ENCODE measurements around the gene APBA2. TPM values are rescaled to one million over a fixed set of nuclear protein-coding genes. Genes with fewer than 3 reads are reported as not detected.

Gene APBA2
- polyA plus RNA-seq, 2 of the 4 experiments (the other 2 are of a cell fraction) = 11.4 to 12.6 TPM

- Histone ChIP-seq H3K9me3 (no peaks in the 10 kb centered on the region), H3K4me2 (no peak overlapping the region), H3K4me3 (no peak overlapping the region), H3K27ac (no peak overlapping the region), H3K4me1 (no peaks in the 10 kb centered on the region)
- 90% methylated on average over 14 of the region's 14 CpGs for WGBS (ENCODE audit: missing lambda C conversion rate)
- ATAC-seq (no peak), DNase-seq (ENCODE audit: low read depth in 1 of 2, low spot score in 1 of 2) (no peak), FAIRE-seq (no peak)
- ChIA-PET POLR2A (no interaction called here), CTCF (interaction anchor here (0.7 to 20.0 kb wide), 7 partner anchors 9 to 43 kb away, joined by 3 to 228 read pairs (median 3); no protein-coding TSS in a partner anchor)
- TF ChIP-seq PHF8 (IDR thresholded peaks at IDR 0.05; ENCODE audit: borderline replicate concordance, low read depth) (no peak), BCL3 (IDR thresholded peaks at IDR 0.05) (no peak), CBX2 (IDR thresholded peaks at IDR 0.05; ENCODE audit: borderline replicate concordance, low read depth) (no peak), CHD2 (IDR thresholded peaks at IDR 0.05; ENCODE audit: low read length, partially characterized antibody) (no peak), HES2 (IDR thresholded peaks at IDR 0.05) (no peak), KDM5A (IDR thresholded peaks at IDR 0.05) (no peak), MAZ (IDR thresholded peaks at IDR 0.05; ENCODE audit: borderline replicate concordance, low read depth, low read length) (no peak), POLR2AphosphoS2 (conservative IDR thresholded peaks at IDR 0.05; ENCODE audit: low read length) (no peak)
Measured at GRCh38 chr15:29097168-29097567, 211.4 kb downstream of the APBA2 start.

GRCh38 chr15:29097971-29098370 lies 212.2 kb downstream of the APBA2 start:
- FAIRE-seq = no peak

More at GRCh38 chr15:29097971-29098370, 212.2 kb downstream of the APBA2 start:
- no peaks in the 10 kb centered on the region for H3K4me1 ChIP-seq
- H3K27ac ChIP-seq = no peak overlapping the region
- H3K9me3 ChIP-seq = no peaks in the 10 kb centered on the region
- ATAC-seq (no peak), DNase-seq (ENCODE audit: low read depth in 1 of 2, low spot score in 1 of 2) (no peak)
- no peak overlapping the region for H3K4me2 ChIP-seq
- WGBS (ENCODE audit: missing lambda C conversion rate) = 89% methylated on average over 9 of the region's 9 CpGs
- POLR2A ChIA-PET = no interaction called here
- CTCF ChIA-PET = interaction anchor here (1.3 to 20.0 kb wide), 3 partner anchors 8 to 42 kb away, joined by 3 to 228 read pairs (median 5); no protein-coding TSS in a partner anchor
- TF ChIP-seq HOXB5 (CRISPR knock-in tag; IDR thresholded peaks at IDR 0.05) = no peak
- no peak for TF ChIP-seq BCL3 (IDR thresholded peaks at IDR 0.05)
- no peak for TF ChIP-seq CHD4 (IDR thresholded peaks at IDR 0.05; ENCODE audit: borderline replicate concordance)
- no peak for TF ChIP-seq BHLHE40 (IDR thresholded peaks at IDR 0.05; ENCODE audit: low read depth, low read length)
- TF ChIP-seq MAX (IDR thresholded peaks at IDR 0.05) = no peak
- no peak for TF ChIP-seq JUNB (IDR thresholded peaks at IDR 0.05)
- TF ChIP-seq CBX2 (IDR thresholded peaks at IDR 0.05; ENCODE audit: borderline replicate concordance, low read depth) = no peak
- no peak for TF ChIP-seq EHF (CRISPR knock-in tag; IDR thresholded peaks at IDR 0.05)
- no peak for TF ChIP-seq HES2 (IDR thresholded peaks at IDR 0.05)
- no peak for TF ChIP-seq NR3C1 (IDR thresholded peaks at IDR 0.05)
- no peak for TF ChIP-seq REST (IDR thresholded peaks at IDR 0.05)
- TF ChIP-seq RARB (CRISPR knock-in tag; IDR thresholded peaks at IDR 0.05) = no peak
- no peak for TF ChIP-seq TP53 (CRISPR knock-in tag; IDR thresholded peaks at IDR 0.05)
- no peak for TF ChIP-seq SREBF2 (IDR thresholded peaks at IDR 0.05)
- no peak for TF ChIP-seq MAFK (IDR thresholded peaks at IDR 0.05; ENCODE audit: partially characterized antibody)
- no peak for TF ChIP-seq EHMT2 (IDR thresholded peaks at IDR 0.05; ENCODE audit: low read depth)
- no peak for TF ChIP-seq KDM5A (IDR thresholded peaks at IDR 0.05)
- H3K4me3 ChIP-seq = no peak overlapping the region
